CD14-positive monocyte (primary cell): ENCODE measurements around the gene TBX18. TPM values are rescaled to one million over a fixed set of nuclear protein-coding genes. Genes with fewer than 3 reads are reported as not detected.

Source experiments
- DNase-seq, 3 donors: peaks; one replicate each; pipeline ENCODE4 v3.0.0-alpha.2; 2011 to 2022
- H2AFZ ChIP-seq: 2 replicates; pipeline ENCODE4 v1.6.0; 2012; ENCODE audit warnings: mild to moderate bottlenecking, low read depth, low read length, inconsistent platforms; ENCODE audit not compliant: insufficient read depth, poor library complexity, severe bottlenecking
- H3K27ac ChIP-seq, 2 donors: 1 replicate in 1 of 2; 2 replicates in 1 of 2; pipeline ENCODE4 v1.5.1; 2012 to 2013; ENCODE audit warnings: low read length in 2 of 2, control low read depth in 1 of 2, inconsistent platforms in 1 of 2, low read depth in 1 of 2, mild to moderate bottlenecking in 1 of 2
- H3K27me3 ChIP-seq, 2 donors: one replicate each; pipeline versions ENCODE4 v1.6.0 to v1.6.1; 2011 to 2013; ENCODE audit warnings: low read length in 2 of 2; ENCODE audit not compliant: control insufficient read depth in 2 of 2, insufficient read depth in 2 of 2
- H3K36me3 ChIP-seq, 2 donors: replicated peaks in 1 of 2; 1 replicate in 1 of 2; 2 replicates in 1 of 2; pipeline versions ENCODE4 v1.5.1 to v1.6.1; 2012 to 2013; ENCODE audit warnings: low read length in 2 of 2, control low read depth in 1 of 2, inconsistent platforms in 1 of 2, mild to moderate bottlenecking in 1 of 2; ENCODE audit not compliant: insufficient read depth in 2 of 2, control insufficient read depth in 1 of 2
- H3K4me1 ChIP-seq, 2 donors: 1 replicate in 1 of 2; 2 replicates in 1 of 2; pipeline versions ENCODE4 v1.5.1 to v1.6.1; 2012 to 2013; ENCODE audit warnings: low read length in 2 of 2, control low read depth in 1 of 2, inconsistent platforms in 1 of 2, mild to moderate bottlenecking in 1 of 2, moderate library complexity in 1 of 2; ENCODE audit not compliant: insufficient read depth in 2 of 2, control insufficient read depth in 1 of 2
- H3K4me2 ChIP-seq: replicated peaks from 2 replicates; pipeline ENCODE3; 2012; ENCODE audit warnings: low read length, moderate library complexity, mild to moderate bottlenecking; ENCODE audit not compliant: poor library complexity, severe bottlenecking; ENCODE audit errors: extremely low read depth
- H3K4me3 ChIP-seq, 3 experiments: fragments of 200-600 bp in 1 of 3; sonication (generic) in 1 of 3; replicated peaks in 1 of 3; 1 replicate in 2 of 3; 2 replicates in 1 of 3; pipeline ENCODE4 v1.5.1; 2011 to 2013; ENCODE audit warnings: low read length in 3 of 3, mild to moderate bottlenecking in 3 of 3, control low read depth in 2 of 3, low read depth in 2 of 3, inconsistent platforms in 1 of 3, moderate library complexity in 1 of 3
- H3K79me2 ChIP-seq: 2 replicates; pipeline ENCODE4 v1.6.0; 2012; ENCODE audit warnings: mild to moderate bottlenecking, control low read depth, inconsistent platforms, low read length, moderate library complexity; ENCODE audit not compliant: insufficient read depth
- H3K9ac ChIP-seq: 2 replicates; pipeline ENCODE4 v1.6.0; 2017; ENCODE audit warnings: low read length, mild to moderate bottlenecking; ENCODE audit not compliant: insufficient read depth, poor library complexity, severe bottlenecking
- H3K9me3 ChIP-seq, 2 donors: replicated peaks in 1 of 2; 1 replicate in 1 of 2; 2 replicates in 1 of 2; pipeline versions ENCODE4 v1.5.1 to v1.6.1; 2012 to 2013; ENCODE audit warnings: low read length in 2 of 2, control low read depth in 1 of 2; ENCODE audit not compliant: control insufficient read depth in 1 of 2, insufficient read depth in 1 of 2
- H4K20me1 ChIP-seq: 2 replicates; pipeline ENCODE4 v1.6.0; 2012; ENCODE audit warnings: mild to moderate bottlenecking, low read length, control low read depth, moderate library complexity; ENCODE audit not compliant: insufficient read depth
- H3K27ac Mint-ChIP-seq, 7 donors: one replicate each; pipeline ENCODE4 v1.8.0; 2020; ENCODE audit warnings: mild to moderate bottlenecking in 7 of 7, mixed read lengths in 7 of 7, moderate library complexity in 6 of 7, inconsistent platforms in 2 of 7
- H3K27me3 Mint-ChIP-seq, 3 donors: one replicate each; pipeline ENCODE4 v1.8.0; 2021 to 2022; ENCODE audit warnings: low read depth in 3 of 3, mild to moderate bottlenecking in 3 of 3, mixed read lengths in 3 of 3, moderate library complexity in 3 of 3, inconsistent platforms in 1 of 3
- H3K36me3 Mint-ChIP-seq, 2 donors: one replicate each; pipeline ENCODE4 v1.8.0; 2020; ENCODE audit warnings: mixed read lengths in 2 of 2, inconsistent platforms in 1 of 2, mild to moderate bottlenecking in 1 of 2
- H3K4me1 Mint-ChIP-seq: one replicate; pipeline ENCODE4 v1.8.0; 2020; ENCODE audit warnings: mild to moderate bottlenecking, mixed read lengths
- H3K4me3 Mint-ChIP-seq, 2 donors: one replicate each; pipeline ENCODE4 v1.8.0; 2020; ENCODE audit warnings: mild to moderate bottlenecking in 2 of 2, mixed read lengths in 2 of 2, moderate library complexity in 1 of 2
- H3K9me3 Mint-ChIP-seq, 7 donors: one replicate each; pipeline ENCODE4 v1.8.0; 2020 to 2022; ENCODE audit warnings: mixed read lengths in 7 of 7, mild to moderate bottlenecking in 6 of 7, moderate library complexity in 6 of 7, inconsistent platforms in 2 of 7
- WGBS: methylation state at CpG from one replicate; pipeline ENCODE4 v1.1.5; 2013; ENCODE audit warnings: missing lambda C conversion rate; ENCODE audit not compliant: insufficient coverage; 5-methylcytosine and 5-hydroxymethylcytosine counted together
- intact Hi-C, 2 donors: fragments of 100-400 bp; cut with micrococcal nuclease; formaldehyde crosslinking; loops; one replicate each; pipeline versions ENCODE4 v1.15.0 to v1.15.1; 2023
- polyA plus RNA-seq, 3 donors: library from polyadenylated mRNA; depleted of rRNA in 1 of 3; unstranded in 2 of 3; stranded (reverse) in 1 of 3; fragments of 300-500 nt in 2 of 3; fragments of >200 nt in 1 of 3; fragmentation: Illumina TruSeq in 2 of 3; gene quantifications; 1 replicate in 2 of 3; 2 replicates in 1 of 3; pipeline ENCODE4 v1.2.3, GENCODE V29; 2012 to 2021
- TF ChIP-seq, protein P1 (sequence below): fragments of 200-600 bp; IDR thresholded peaks from one replicate; pipeline ENCODE4 v1.8.0; 2022; ENCODE audit warnings: antibody characterized with exemption, mild to moderate bottlenecking

TBX18 gene
- polyA plus RNA-seq, 3 donors, result 0.01 TPM; not detected in 2

DNA sequence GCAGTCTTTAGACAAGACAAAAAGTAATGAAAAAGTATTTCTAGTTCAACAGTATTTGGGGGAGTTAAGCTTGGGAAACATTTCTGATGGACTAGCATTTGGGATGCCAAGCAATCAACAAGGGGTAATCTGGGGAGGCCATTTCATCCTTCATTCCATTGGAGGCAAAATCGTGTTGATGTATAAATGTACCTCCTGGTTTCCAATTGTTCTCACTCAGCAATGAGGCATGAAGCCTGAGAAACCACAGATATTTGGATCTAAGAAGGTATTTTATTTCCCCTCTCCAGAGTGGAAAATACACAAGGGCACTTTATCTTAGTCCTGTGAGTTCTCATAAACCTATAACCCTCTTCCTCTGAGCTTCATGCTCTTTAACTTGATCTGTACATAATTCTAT lies 68.2 kb downstream of the TBX18 start:
- intact Hi-C loops, result no loop called here
- Histone ChIP-seq H3K4me1 (no peaks in the 10 kb centered on the region), H3K4me2 (no peak overlapping the region), H3K9me3 (no peaks in the 10 kb centered on the region), H3K79me2 (no peaks in the 10 kb centered on the region), H2AFZ (no peak overlapping the region), H4K20me1 (no peaks in the 10 kb centered on the region), H3K27ac (no peak overlapping the region), H3K36me3 (no peaks in the 10 kb centered on the region), H3K9ac (no peak overlapping the region), H3K4me3 (no peak overlapping the region), H3K27me3 (no peaks in the 10 kb centered on the region)
- TF ChIP-seq, protein P1, sequence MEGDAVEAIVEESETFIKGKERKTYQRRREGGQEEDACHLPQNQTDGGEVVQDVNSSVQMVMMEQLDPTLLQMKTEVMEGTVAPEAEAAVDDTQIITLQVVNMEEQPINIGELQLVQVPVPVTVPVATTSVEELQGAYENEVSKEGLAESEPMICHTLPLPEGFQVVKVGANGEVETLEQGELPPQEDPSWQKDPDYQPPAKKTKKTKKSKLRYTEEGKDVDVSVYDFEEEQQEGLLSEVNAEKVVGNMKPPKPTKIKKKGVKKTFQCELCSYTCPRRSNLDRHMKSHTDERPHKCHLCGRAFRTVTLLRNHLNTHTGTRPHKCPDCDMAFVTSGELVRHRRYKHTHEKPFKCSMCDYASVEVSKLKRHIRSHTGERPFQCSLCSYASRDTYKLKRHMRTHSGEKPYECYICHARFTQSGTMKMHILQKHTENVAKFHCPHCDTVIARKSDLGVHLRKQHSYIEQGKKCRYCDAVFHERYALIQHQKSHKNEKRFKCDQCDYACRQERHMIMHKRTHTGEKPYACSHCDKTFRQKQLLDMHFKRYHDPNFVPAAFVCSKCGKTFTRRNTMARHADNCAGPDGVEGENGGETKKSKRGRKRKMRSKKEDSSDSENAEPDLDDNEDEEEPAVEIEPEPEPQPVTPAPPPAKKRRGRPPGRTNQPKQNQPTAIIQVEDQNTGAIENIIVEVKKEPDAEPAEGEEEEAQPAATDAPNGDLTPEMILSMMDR, result no peak
- peaks cover 0 to 3% (median 1%) of the 10 kb centered on the region in 3 donors for H3K27me3 Mint-ChIP-seq
- no peak overlapping the region for H3K4me3 Mint-ChIP-seq
- WGBS, result no CpG with 5 or more reads among the region's 1 CpG
- no peak for DNase-seq
- no peaks in the 10 kb centered on the region for H3K4me1 Mint-ChIP-seq
- no peak overlapping the region for H3K27ac Mint-ChIP-seq
- H3K9me3 Mint-ChIP-seq, result peaks cover 0 to 9% (median 4%) of the 10 kb centered on the region in 7 donors
- H3K36me3 Mint-ChIP-seq, result no peaks in the 10 kb centered on the region

DNA sequence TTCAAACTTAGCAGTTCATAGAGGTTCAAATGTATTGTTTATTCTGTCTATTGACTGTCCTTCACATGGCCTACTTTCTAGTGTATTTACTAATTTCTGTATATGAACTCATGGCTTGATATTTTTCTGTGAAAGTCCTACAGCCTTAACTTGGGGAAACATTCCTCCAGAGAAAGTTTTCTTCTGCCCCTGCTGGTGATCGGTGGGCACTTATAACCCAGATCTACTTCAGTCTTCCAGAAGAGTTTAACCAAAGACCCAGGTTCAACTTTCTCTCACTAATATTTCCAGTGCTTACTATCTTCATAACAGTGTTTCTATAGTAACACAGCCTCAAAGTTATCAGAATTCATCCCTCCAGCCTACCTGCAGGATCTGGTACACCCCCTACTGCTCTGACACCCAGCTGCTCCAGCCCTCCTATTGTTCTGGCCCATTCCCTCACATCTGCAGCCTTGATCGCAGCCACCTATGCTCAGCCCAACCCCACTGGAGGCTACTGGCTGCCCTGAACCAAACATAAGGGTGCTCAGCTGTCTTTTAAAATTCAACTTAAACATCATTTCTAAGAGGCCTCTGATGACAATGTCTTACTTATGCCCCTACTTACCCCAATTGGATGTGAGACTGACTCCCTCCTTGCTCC lies 72.3 kb downstream of the TBX18 start:
- Histone ChIP-seq H3K4me3 (no peak overlapping the region), H3K4me2 (no peak overlapping the region), H3K27me3 (no peaks in the 10 kb centered on the region), H3K9me3 (no peaks in the 10 kb centered on the region), H3K79me2 (no peaks in the 10 kb centered on the region), H3K4me1 (no peaks in the 10 kb centered on the region), H3K9ac (no peak overlapping the region), H3K36me3 (no peaks in the 10 kb centered on the region), H4K20me1 (no peaks in the 10 kb centered on the region), H2AFZ (no peak overlapping the region), H3K27ac (no peak overlapping the region)
- Mint-ChIP-seq H3K4me1 (no peaks in the 10 kb centered on the region), H3K4me3 (no peak overlapping the region), H3K9me3 (no peaks in the 10 kb centered on the region), H3K27me3 (peaks cover 0 to 3% (median 2%) of the 10 kb centered on the region in 3 donors), H3K27ac (no peak overlapping the region), H3K36me3 (no peaks in the 10 kb centered on the region)
- DNase-seq, result no peak
- TF ChIP-seq, protein P1, result no peak
- 80% methylated on average over 2 of the region's 2 CpGs for WGBS
- intact Hi-C loops, result no loop called here
